Measurements from ENCODE around the gene ELOF1. TPM values are rescaled to one million over a fixed set of nuclear protein-coding genes. Genes with fewer than 3 reads are reported as not detected.

Gene ELOF1
- total RNA-seq, 2 experiments from 2014 or later, result 31.8 to 33.2 TPM

GRCh38 chr19:11510444-11510843, 48.6 kb downstream of the ELOF1 start:
- no peaks in the 10 kb centered on the region for H3K27me3 ChIP-seq (ENCODE audit: control insufficient read depth in 1 of 2, insufficient read depth in 2 of 2, low read length in 2 of 2)
- H3K4me3 Mint-ChIP-seq, result no peak overlapping the region
- H3K27ac Mint-ChIP-seq, result no peak overlapping the region
- peaks cover 6% of the 10 kb centered on the region for H3K4me1 Mint-ChIP-seq (ENCODE audit: low read depth)
- no peaks in the 10 kb centered on the region for H3K9me3 ChIP-seq (ENCODE audit: control insufficient read depth in 1 of 2, insufficient read depth in 1 of 2, low read length in 2 of 2)
- ATAC-seq (ENCODE audit: poor library complexity) (no peak), DNase-seq (no peak)
- H3K4me1 ChIP-seq (ENCODE audit: insufficient read depth, low read length), result peaks cover 11% of the 10 kb centered on the region
- no peaks in the 10 kb centered on the region for H3K27me3 Mint-ChIP-seq
- no peak overlapping the region for H3K4me3 ChIP-seq (ENCODE audit: low read length)
- TF ChIP-seq, protein P1, sequence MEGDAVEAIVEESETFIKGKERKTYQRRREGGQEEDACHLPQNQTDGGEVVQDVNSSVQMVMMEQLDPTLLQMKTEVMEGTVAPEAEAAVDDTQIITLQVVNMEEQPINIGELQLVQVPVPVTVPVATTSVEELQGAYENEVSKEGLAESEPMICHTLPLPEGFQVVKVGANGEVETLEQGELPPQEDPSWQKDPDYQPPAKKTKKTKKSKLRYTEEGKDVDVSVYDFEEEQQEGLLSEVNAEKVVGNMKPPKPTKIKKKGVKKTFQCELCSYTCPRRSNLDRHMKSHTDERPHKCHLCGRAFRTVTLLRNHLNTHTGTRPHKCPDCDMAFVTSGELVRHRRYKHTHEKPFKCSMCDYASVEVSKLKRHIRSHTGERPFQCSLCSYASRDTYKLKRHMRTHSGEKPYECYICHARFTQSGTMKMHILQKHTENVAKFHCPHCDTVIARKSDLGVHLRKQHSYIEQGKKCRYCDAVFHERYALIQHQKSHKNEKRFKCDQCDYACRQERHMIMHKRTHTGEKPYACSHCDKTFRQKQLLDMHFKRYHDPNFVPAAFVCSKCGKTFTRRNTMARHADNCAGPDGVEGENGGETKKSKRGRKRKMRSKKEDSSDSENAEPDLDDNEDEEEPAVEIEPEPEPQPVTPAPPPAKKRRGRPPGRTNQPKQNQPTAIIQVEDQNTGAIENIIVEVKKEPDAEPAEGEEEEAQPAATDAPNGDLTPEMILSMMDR (IDR thresholded peaks at IDR 0.05), result no peak
- peaks cover 9% of the 10 kb centered on the region for H3K36me3 ChIP-seq (ENCODE audit: insufficient read depth, low read length)
- H3K9me3 Mint-ChIP-seq, result no peaks in the 10 kb centered on the region
- POLR2A ChIA-PET, result no interaction called here
- peaks cover 37% of the 10 kb centered on the region for H3K36me3 Mint-ChIP-seq (ENCODE audit: low read depth)
- intact Hi-C loops (cut with DNase I, micrococcal nuclease), result no loop called here
- CTCF ChIA-PET, result no interaction called here
- H3K27ac ChIP-seq (ENCODE audit: low read depth in 1 of 2, low read length in 2 of 2), result no peak overlapping the region

DNA sequence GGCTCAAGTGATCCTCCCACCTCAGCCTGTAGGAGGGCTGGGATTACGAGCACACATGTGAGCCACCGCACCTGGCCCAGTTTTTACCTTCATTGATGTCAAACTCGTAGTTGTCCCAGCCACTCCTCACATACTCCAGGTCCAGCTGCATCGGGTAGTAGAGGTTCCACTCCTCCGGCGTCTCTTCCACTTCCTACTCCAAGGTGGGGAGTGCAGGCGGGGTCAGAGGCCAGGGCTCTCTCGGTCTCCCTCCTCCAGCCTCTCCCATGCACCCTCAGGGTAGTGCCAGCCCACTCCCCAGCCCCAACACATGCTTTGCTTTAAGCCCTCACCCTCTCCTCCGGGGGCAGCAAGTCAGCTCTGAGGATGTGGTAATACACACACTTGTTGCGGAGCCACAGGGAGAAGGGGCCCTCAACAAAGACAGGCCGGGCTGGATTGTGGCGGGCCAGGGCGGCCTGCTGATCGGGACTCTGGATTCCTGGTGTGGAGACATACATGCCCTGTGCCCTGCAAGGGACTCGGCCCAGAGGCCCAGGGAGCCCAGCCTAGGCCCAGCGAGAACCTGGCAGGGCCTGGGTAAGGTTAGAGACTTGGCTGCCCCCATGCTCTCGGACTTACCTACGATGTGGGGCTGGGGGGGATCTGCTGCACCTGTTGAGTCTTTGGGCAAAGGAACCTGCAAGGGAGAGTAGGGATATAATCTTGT, 51.5 kb downstream of the ELOF1 start:
- no peaks in the 10 kb centered on the region for H3K9me3 Mint-ChIP-seq
- Histone ChIP-seq H3K27me3 (ENCODE audit: control insufficient read depth in 1 of 2, insufficient read depth in 2 of 2, low read length in 2 of 2) (no peaks in the 10 kb centered on the region), H3K4me3 (ENCODE audit: low read length) (no peak overlapping the region), H3K9me3 (ENCODE audit: control insufficient read depth in 1 of 2, insufficient read depth in 1 of 2, low read length in 2 of 2) (no peaks in the 10 kb centered on the region), H3K27ac (ENCODE audit: low read depth in 1 of 2, low read length in 2 of 2) (no peak overlapping the region), H3K4me1 (ENCODE audit: insufficient read depth, low read length) (peaks cover 20% of the 10 kb centered on the region), H3K36me3 (ENCODE audit: insufficient read depth, low read length) (peaks cover under 1% of the 10 kb centered on the region)
- H3K27ac Mint-ChIP-seq, result peak overlapping the region; percentile 53
- H3K4me3 Mint-ChIP-seq, result peak overlapping the region; percentile 97
- POLR2A ChIA-PET, result interaction anchor here (1.2 kb wide), 1 partner anchor 10 kb away, joined by 3 read pairs; no protein-coding TSS in a partner anchor
- peaks cover 36% of the 10 kb centered on the region for H3K36me3 Mint-ChIP-seq (ENCODE audit: low read depth)
- H3K4me1 Mint-ChIP-seq (ENCODE audit: low read depth), result peaks cover 14% of the 10 kb centered on the region
- CTCF ChIA-PET, result no interaction called here
- TF ChIP-seq, protein P1 (IDR thresholded peaks at IDR 0.05), result no peak
- no peak for ATAC-seq (ENCODE audit: poor library complexity)
- H3K27me3 Mint-ChIP-seq, result no peaks in the 10 kb centered on the region
- DNase-seq, result no peak
- intact Hi-C loops (cut with DNase I, micrococcal nuclease), result loop anchor here (1.0 to 10.0 kb wide), 4 partner anchors 20 to 1187 kb away; partner anchors contain the start of genes EPOR (in 1 of the 2), FBXW9 (in 1 of the 2) and SWSAP1 (in 1 of the 2)

DNA sequence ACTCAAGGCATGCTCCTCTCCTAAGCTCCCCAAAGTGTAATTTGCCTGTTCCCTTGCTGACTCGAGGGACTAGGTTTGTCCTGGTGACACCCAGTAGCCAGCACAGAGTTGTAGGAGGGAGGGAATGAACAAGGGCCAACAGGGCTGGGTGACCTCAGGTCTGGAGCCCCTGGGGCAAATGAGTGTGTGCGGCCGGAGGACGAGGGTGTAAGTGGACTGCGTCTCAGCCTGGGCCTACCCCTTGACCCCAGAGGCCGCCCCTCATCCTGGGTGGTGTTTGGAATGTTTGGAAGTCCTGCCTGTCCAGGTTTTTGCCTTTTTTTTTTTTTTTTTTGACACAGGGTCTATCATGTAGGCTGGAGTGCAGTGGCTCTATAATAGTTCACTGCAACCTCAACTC, 52.1 kb downstream of the ELOF1 start:
- peaks cover 14% of the 10 kb centered on the region for H3K4me1 Mint-ChIP-seq (ENCODE audit: low read depth)
- Histone ChIP-seq H3K27me3 (ENCODE audit: control insufficient read depth in 1 of 2, insufficient read depth in 2 of 2, low read length in 2 of 2) (no peaks in the 10 kb centered on the region), H3K9me3 (ENCODE audit: control insufficient read depth in 1 of 2, insufficient read depth in 1 of 2, low read length in 2 of 2) (no peaks in the 10 kb centered on the region), H3K4me3 (ENCODE audit: low read length) (no peak overlapping the region), H3K27ac (ENCODE audit: low read depth in 1 of 2, low read length in 2 of 2) (no peak overlapping the region), H3K4me1 (ENCODE audit: insufficient read depth, low read length) (peaks cover 20% of the 10 kb centered on the region), H3K36me3 (ENCODE audit: insufficient read depth, low read length) (no peaks in the 10 kb centered on the region)
- TF ChIP-seq, protein P1 (IDR thresholded peaks at IDR 0.05), result no peak
- H3K36me3 Mint-ChIP-seq (ENCODE audit: low read depth), result peaks cover 32% of the 10 kb centered on the region
- peak overlapping the region; percentile 97 for H3K4me3 Mint-ChIP-seq
- DNase-seq, result no peak
- H3K27ac Mint-ChIP-seq, result peak overlapping the region; percentile 53
- intact Hi-C loops (cut with DNase I, micrococcal nuclease), result loop anchor here (1.0 to 10.0 kb wide), 4 partner anchors 20 to 1188 kb away; partner anchors contain the start of genes EPOR (in 1 of the 2), FBXW9 (in 1 of the 2) and SWSAP1 (in 1 of the 2)
- H3K27me3 Mint-ChIP-seq, result no peaks in the 10 kb centered on the region
- ATAC-seq (ENCODE audit: poor library complexity), result no peak
- ChIA-PET CTCF (no interaction called here), POLR2A (interaction anchor here (1.2 kb wide), 1 partner anchor 9 kb away, joined by 3 read pairs; no protein-coding TSS in a partner anchor)
- no peaks in the 10 kb centered on the region for H3K9me3 Mint-ChIP-seq

Measured in CD4-positive, alpha-beta T cell (primary cell).